Right lobe of liver (tissue), 6 donors: ENCODE data around the gene LZIC. TPM values are rescaled to one million over a fixed set of nuclear protein-coding genes. Genes with fewer than 3 reads are reported as not detected.

Experiments
- ATAC-seq, 4 donors: fragments of 200-7000 bp; cut with Tn5 transposase; one replicate each; pipeline ENCODE4 v1.9.1; 2020; ENCODE audit warnings: mild to moderate bottlenecking in 4 of 4, moderate library complexity in 4 of 4
- DNase-seq, 3 donors: peaks; one replicate each; pipeline ENCODE4 v3.0.0-alpha.2; 2020
- H3K27ac ChIP-seq, 3 donors: fragments of 200-600 bp; one replicate each; pipeline ENCODE4 v1.8.0; 2022
- H3K27me3 ChIP-seq, 2 donors: fragments of 200-600 bp; one replicate each; pipeline ENCODE4 v1.8.0; 2022
- H3K36me3 ChIP-seq, 4 donors: fragments of 200-600 bp; sonication (generic) in 1 of 4; one replicate each; pipeline versions ENCODE4 v1.5.1 to v1.8.0; 2017 to 2022; ENCODE audit warnings: control low read depth in 1 of 4
- H3K4me1 ChIP-seq, 4 donors: fragments of 200-600 bp; sonication (generic) in 1 of 4; one replicate each; pipeline versions ENCODE4 v1.5.1 to v1.8.0; 2017 to 2022; ENCODE audit warnings: control low read depth in 1 of 4
- H3K4me3 ChIP-seq, 3 donors: fragments of 200-600 bp; one replicate each; pipeline ENCODE4 v1.8.0; 2022
- H3K9me3 ChIP-seq, 4 donors: fragments of 200-600 bp; sonication (generic) in 1 of 4; one replicate each; pipeline versions ENCODE4 v1.5.1 to v1.8.0; 2017 to 2022; ENCODE audit warnings: control low read depth in 1 of 4
- POLR2A ChIP-seq: fragments of 450-650 bp; IDR thresholded peaks from one replicate; pipeline ENCODE4 v1.6.1; 2017; ENCODE audit warnings: antibody characterized with exemption, mild to moderate bottlenecking
- WGBS: methylation state at CpG from one replicate; pipeline ENCODE4 v1.1.6; 2018; ENCODE audit warnings: low coverage, low lambda C conversion rate; ENCODE audit not compliant: insufficient coverage; ENCODE audit errors: missing lambda C conversion rate; 5-methylcytosine and 5-hydroxymethylcytosine counted together
- intact Hi-C, 2 donors: fragments of 100-400 bp; cut with DNase I; formaldehyde crosslinking; loops; one replicate each; pipeline versions ENCODE4 v1.11.2 to v1.14.1; 2022
- microRNA-seq, 2 donors: library from miRNA; unstranded; fragments of <30 nt; microRNA quantifications; one replicate each; pipeline ENCODE4, GENCODE V29; 2019 to 2020
- small RNA-seq, 2 experiments: library from RNA; depleted of rRNA; stranded (forward); fragments of <200 nt; gene quantifications; one replicate each; pipeline ENCODE3, GENCODE V24; 2016
- total RNA-seq, 6 experiments: library from RNA; depleted of rRNA in 2 of 6; stranded (reverse); fragments of >200 nt in 2 of 6; fragmentation: NEBNext Ultra II Directional in 3 of 6; extraction: Animal tissue kit (Norgen Biotek cat#: 25700) in 3 of 6; gene quantifications; one replicate each; pipeline versions ENCODE4 v1.1.0 to v1.2.4, GENCODE V29; 2016 to 2023
- TF ChIP-seq, protein P1 (sequence below), 4 donors: fragments of 200-600 bp in 3 of 4; fragments of 450-650 bp in 1 of 4; IDR thresholded peaks; one replicate each; pipeline versions ENCODE4 v1.5.1 to v1.8.0; 2016 to 2022; ENCODE audit warnings: antibody characterized with exemption in 4 of 4, mild to moderate bottlenecking in 2 of 4
- donor health status: DM: no; HTN: yes; CAD: no.
- donor health status: DM: no; HTN: no; CAD: no.
- donor health status: DM: no; HTN: no; CAD: no.
- donor health status: DM: no; HTN: yes; CAD: no.
- donor health status: DM: no; HTN: yes; CAD: no.

LZIC gene
- total RNA-seq, 6 experiments from 2014 or later = 10.6 to 18.5 (median 15.9) TPM

DNA sequence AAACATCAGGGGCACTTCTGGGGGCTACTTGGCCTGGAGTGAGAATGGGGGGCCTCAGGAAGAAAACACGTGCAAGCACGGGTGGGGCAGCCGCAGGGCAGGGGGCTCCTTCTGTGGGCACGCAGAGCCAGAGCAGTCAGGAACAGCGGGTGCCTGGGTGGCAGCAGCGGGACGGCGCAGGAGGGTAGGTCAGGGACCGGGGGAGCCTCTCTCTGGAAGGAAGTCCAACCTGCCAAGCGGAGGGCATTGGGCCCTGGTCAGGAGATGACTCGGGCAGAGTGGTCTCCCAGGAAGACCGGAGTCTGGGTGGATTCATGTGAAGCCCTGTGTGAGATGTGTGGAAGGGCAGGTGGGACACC lies 60.3 kb downstream of the LZIC start:
- DNase-seq (no peak), ATAC-seq (no peak)
- no peak overlapping the region for H3K4me3 ChIP-seq
- TF ChIP-seq, protein P1, sequence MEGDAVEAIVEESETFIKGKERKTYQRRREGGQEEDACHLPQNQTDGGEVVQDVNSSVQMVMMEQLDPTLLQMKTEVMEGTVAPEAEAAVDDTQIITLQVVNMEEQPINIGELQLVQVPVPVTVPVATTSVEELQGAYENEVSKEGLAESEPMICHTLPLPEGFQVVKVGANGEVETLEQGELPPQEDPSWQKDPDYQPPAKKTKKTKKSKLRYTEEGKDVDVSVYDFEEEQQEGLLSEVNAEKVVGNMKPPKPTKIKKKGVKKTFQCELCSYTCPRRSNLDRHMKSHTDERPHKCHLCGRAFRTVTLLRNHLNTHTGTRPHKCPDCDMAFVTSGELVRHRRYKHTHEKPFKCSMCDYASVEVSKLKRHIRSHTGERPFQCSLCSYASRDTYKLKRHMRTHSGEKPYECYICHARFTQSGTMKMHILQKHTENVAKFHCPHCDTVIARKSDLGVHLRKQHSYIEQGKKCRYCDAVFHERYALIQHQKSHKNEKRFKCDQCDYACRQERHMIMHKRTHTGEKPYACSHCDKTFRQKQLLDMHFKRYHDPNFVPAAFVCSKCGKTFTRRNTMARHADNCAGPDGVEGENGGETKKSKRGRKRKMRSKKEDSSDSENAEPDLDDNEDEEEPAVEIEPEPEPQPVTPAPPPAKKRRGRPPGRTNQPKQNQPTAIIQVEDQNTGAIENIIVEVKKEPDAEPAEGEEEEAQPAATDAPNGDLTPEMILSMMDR (IDR thresholded peaks at IDR 0.05) = no peak
- TF ChIP-seq POLR2A = no peak
- no peaks in the 10 kb centered on the region for H3K4me1 ChIP-seq
- no peaks in the 10 kb centered on the region for H3K9me3 ChIP-seq
- WGBS = 100% methylated on average over 1 of the region's 12 CpGs
- H3K27me3 ChIP-seq = no peaks in the 10 kb centered on the region
- no peak overlapping the region for H3K27ac ChIP-seq
- intact Hi-C loops = no loop called here
- H3K36me3 ChIP-seq = no peaks in the 10 kb centered on the region

DNA sequence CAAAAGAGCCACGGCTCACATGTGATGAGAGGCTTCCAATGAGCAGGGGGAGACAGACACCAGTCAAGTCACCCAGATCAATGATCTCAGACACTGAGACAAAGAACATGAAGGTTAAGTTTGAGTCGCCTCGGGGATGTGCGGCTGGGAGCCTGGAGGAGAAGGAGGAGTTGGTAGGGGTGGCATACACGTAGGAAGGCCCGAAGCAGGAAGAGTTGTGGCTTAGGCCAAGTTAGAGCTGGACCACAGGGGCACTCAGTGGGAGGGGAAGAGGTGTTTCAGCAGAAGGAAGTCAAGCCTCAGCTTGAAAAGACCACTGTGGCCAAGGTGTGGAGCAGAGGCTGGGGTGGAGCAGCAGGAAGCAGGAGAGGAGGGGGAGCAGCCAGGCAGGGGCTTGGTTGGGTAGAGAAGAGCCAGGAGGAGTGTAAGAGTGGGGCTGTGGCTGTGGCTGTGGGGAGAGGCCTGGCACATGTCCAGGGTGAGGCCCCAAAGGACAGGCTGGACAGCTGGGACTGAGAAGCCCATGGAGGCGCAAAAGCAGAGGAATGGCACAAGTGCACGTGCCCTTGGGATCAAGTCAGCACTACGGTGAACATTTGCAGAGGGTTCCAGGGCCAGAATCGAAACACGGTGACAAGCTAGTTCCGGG lies 60.8 kb downstream of the LZIC start:
- H3K4me3 ChIP-seq = no peak overlapping the region
- no peaks in the 10 kb centered on the region for H3K27me3 ChIP-seq
- no peaks in the 10 kb centered on the region for H3K9me3 ChIP-seq
- no peaks in the 10 kb centered on the region for H3K36me3 ChIP-seq
- WGBS = 68% methylated on average over 7 of the region's 12 CpGs
- no peak for TF ChIP-seq POLR2A
- TF ChIP-seq, protein P1 (IDR thresholded peaks at IDR 0.05) = no peak
- no peak overlapping the region for H3K27ac ChIP-seq
- intact Hi-C loops = no loop called here
- ATAC-seq (no peak), DNase-seq (no peak)
- H3K4me1 ChIP-seq = no peaks in the 10 kb centered on the region

DNA sequence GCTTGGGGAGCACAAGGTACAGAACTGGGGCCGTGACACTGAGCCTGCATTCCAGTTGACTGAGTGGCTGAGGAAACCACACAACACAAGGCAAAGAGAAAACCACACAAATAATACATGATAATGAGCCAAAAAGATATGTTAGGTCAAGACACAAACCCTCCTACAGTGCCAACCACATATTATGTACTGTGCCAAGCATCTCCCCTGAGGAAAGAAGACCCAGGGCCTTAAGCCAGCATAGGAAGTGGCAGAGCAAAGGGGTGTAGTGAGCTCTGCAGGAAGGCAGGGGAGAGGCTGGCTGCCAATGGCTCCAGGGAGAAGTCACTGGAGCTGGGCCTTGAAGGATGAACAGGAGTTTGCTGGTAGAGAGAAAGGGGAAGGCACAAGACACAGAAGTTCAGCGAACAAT lies 61.3 kb downstream of the LZIC start:
- H3K27ac ChIP-seq = no peak overlapping the region
- no peaks in the 10 kb centered on the region for H3K9me3 ChIP-seq
- intact Hi-C loops = no loop called here
- no peak overlapping the region for H3K4me3 ChIP-seq
- H3K27me3 ChIP-seq = no peaks in the 10 kb centered on the region
- no peak for DNase-seq
- WGBS = 80% methylated on average over 2 of the region's 2 CpGs
- H3K36me3 ChIP-seq = no peaks in the 10 kb centered on the region
- TF ChIP-seq, protein P1 (IDR thresholded peaks at IDR 0.05) = no peak
- TF ChIP-seq POLR2A = no peak
- ATAC-seq = no peak
- H3K4me1 ChIP-seq = no peaks in the 10 kb centered on the region

Small RNA genes lying within 50 kb of the gene (microRNA-seq; reads per million reads assigned to microRNA genes)
- 0 to 2.3 reads per million in 2 donors for gene MIR5697

Small RNA genes lying within 50 kb of the gene (small RNA-seq; reads per million reads assigned to genes)
- gene MIR5697 = 0 reads per million in 2 experiments

Other genes with a start within 250 kb of the LZIC start
- gene CLSTN1, start 119.4 kb downstream of the LZIC start, total RNA-seq = 1 to 10 TPM; 4.4 to 9.9 (median 8.3) TPM
- 10 to 100 TPM in 3 of 6 experiments, 1 to 10 TPM in 3; 8.0 to 19.2 (median 10.0) TPM for gene CTNNBIP1, start 33.1 kb downstream of the LZIC start, total RNA-seq
- gene NMNAT1, start 84 bp upstream of the LZIC start, total RNA-seq = 1 to 10 TPM; 5.3 to 8.8 (median 7.6) TPM
- gene RBP7, start 53.8 kb upstream of the LZIC start, total RNA-seq = 1 to 10 TPM; 1.7 to 5.1 (median 3.0) TPM
- 10 to 100 TPM; 11.4 to 27.9 (median 22.6) TPM for gene UBE4B, start 89.6 kb upstream of the LZIC start, total RNA-seq